ENCODE measurements around the gene ZFYVE28. TPM values are rescaled to one million over a fixed set of nuclear protein-coding genes. Genes with fewer than 3 reads are reported as not detected.

The ZFYVE28 gene
- total RNA-seq, 1 experiment from 2014 or later = 7.1 TPM

- DNase-seq (ENCODE audit: extremely low read depth, low read depth) = no peak
These were observed 163.6 kb downstream of the ZFYVE28 start for GRCh38 chr4:2254665-2255500.

DNA sequence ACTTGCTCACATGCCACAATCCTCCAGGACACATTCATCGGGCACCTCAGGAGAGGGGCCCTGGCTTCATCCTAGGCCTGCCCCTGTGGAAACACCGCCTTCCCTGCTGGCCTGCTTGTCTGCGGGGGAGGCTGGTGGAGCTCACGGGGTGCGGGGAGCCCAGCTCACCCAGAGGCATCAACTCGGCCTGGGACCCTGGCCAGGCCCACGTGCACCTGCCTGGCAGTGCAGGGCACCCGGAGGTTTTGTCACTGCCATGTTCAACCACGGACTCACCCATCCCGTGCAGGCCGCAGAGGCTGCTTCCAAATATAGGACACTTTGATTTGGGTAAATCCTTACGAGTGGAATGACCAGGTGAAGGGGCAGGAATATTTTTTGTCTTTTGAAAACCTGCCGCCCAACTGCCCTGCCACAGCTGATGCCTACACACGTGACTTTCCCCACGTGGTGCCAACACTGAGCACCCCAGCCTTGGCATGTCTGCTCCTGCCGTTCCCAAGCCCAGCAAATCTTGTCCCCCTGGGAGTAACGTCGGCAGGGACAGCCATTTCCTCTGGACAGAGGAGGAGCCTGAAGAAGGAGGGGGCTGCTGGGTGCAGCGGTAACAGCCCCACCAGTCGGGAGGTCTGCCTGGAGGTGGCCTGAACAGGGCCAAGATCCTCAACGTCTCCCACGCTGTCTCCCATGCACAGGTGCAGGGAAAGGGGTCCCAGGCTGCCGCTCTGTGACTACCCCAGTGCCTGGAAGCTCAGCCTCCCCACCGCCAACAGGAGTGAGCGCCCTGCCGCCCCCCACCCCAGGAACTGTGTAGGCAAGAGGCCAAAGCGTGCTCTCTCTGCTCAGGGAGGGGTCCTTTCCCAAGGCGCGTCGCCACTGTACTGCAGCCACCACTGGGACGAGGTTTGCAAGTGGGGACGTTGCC is 165.0 kb downstream of the ZFYVE28 start:
- DNase-seq (ENCODE audit: extremely low read depth, low read depth) = no peak

- no peak for DNase-seq (ENCODE audit: extremely low read depth, low read depth)
These were observed 165.8 kb downstream of the ZFYVE28 start for GRCh38 chr4:2252530-2253091.

- no peak for DNase-seq (ENCODE audit: extremely low read depth, low read depth)
These were observed 166.5 kb downstream of the ZFYVE28 start for GRCh38 chr4:2251795-2252529.

DNA sequence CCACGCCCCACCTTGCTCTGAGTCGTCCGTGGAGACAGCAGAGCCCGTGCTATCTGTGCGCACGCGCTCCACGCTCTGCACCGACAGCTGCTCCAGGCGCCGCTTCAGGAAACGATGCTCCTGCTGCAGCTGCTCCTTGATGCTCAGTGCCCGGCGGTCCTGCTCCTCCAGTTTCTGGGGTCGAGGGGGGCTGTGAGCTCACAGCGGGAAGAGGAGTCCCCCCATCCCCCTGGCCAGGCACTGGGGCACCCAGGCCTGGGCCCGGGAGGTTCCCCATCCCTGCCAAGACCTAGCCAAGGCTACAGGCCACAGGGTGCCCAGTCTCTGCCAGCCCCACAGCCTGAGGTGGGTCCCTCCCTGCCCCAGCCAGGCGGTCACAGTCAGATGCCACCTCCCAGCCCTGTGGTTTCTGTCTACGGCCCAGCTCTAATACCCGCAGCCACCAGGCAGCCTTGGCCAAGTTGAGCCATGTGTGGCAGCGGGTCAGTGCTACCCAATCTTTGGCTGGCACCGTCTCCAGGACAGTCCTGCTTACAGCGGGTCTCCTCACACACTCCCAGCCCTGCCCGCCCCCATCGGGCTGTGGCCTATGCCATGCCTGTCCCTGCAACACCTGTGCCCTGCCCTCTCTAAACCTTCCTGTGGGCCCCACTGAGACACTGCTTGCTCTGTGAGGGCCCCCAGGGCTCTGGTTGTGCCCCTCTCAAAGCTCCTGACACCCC is 167.2 kb downstream of the ZFYVE28 start:
- no peak for DNase-seq (ENCODE audit: extremely low read depth, low read depth)

DNA sequence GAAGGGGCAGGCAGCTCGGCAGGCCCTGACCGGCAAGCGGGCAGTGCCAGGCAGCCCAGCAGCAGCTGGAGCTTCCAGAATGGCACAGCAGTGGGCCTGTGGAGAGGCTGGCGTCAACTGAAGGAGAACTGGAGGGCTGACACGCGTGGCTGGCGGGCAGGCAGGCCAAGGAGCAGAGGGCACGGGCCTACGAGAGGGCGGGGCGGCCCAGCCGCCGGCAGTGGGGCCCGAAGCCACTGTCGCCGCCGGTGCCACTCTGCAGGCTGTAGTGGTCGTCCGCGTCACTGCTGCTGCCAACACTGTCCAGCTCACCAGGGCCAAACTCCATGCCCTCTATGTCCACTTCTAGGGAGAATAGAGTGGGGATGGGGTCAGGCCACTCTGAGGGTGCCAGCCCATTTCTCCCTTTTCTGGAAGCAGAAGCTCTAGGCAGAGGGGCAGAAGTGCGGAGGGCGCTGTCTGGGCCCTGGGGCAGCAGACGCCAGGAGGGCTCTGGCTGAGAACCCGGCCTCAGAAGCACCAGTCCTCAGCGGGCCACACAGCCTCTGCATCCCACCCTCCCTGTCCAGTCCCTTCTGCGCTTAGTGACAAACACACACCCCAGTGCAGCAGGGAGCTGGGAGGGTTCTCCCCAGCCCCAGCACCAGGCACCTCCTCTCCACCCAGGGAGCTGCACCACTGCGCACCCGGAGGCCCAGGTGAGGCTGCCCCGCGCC is 167.9 kb downstream of the ZFYVE28 start:
- DNase-seq (ENCODE audit: extremely low read depth, low read depth) = no peak

DNA sequence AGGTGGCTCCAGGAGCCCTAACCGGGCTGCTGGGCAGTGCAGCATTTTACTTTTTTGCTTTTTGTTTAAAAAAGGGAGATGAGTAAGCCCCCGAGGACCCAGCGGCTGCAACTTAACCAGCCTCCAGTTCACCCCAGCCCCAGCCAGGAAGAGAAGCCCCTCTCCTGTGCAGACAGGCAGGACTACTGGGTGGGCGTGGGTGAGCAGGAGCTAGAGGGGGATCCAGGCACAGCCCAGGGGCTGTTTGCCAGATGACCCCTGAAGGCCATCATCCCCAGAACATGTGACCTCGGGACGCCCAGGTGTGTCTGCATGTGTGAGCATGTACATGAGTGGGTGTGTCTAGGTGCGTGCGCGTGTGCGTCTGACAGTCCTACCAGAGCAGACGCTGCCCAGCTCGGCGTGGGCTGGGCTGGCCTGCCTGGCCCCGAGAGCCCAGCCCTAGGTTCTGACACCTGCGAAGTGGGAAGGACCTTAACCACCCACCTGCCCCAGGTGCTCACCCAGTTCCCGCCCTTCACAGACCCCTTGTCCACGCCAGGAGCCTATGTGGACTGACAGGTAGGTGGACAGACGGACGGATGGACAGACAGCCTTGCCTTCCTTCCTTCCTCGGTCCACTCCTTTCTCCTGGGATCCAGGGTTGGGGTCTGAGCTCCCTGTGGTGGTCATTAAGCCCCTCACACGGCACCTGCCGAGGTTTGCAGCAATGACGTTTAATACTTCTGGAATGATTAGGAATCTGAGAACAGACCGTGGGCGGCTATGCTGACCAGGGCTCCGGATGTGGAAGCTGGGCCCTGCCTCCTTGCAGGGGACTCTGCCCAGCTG is 168.7 kb downstream of the ZFYVE28 start:
- no peak for DNase-seq (ENCODE audit: extremely low read depth, low read depth)

- DNase-seq (ENCODE audit: extremely low read depth, low read depth) = no peak
These were observed 169.6 kb downstream of the ZFYVE28 start for GRCh38 chr4:2248821-2249261.

- DNase-seq (ENCODE audit: extremely low read depth, low read depth) = no peak
These were observed 170.2 kb downstream of the ZFYVE28 start for GRCh38 chr4:2248044-2248780.

- no peak for DNase-seq (ENCODE audit: extremely low read depth, low read depth)
These were observed 171.1 kb downstream of the ZFYVE28 start for GRCh38 chr4:2247128-2248043.

DNA sequence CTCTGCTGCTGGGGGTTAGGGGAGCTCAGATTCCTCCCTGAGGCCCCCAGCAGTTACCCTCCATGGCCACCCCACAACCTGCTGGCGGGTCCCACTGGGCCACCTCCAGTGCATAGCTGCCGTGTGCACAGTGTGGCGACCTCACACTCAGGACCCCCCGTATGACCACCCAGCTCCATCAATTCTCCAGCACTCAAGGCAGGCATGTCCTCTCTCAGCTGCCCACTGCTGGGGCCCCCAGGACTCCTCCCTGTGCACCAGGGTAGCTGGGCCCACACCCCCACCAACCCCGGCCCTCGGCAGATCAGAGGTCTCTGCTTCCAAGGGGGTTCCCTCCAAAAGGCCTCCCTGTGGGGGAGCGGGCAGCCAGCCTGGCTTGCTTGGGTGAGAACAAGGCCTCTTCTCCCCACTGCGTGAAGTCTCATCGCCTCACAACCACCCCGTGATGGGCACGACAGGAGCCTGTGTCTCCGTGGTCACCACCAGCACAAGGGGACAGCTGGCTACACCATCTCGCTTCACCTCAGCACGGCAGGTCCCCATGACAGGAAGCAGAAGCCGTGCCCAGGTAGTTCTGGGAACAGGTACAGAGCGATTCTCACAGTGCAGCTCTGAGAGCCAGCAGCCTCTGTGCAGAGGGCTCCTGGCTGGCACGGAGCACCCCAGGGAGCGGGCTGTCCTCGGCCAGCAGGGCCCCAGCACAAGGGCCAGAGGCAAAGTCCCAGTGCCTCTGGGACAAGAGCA is 171.9 kb downstream of the ZFYVE28 start:
- DNase-seq (ENCODE audit: extremely low read depth, low read depth) = no peak

DNA sequence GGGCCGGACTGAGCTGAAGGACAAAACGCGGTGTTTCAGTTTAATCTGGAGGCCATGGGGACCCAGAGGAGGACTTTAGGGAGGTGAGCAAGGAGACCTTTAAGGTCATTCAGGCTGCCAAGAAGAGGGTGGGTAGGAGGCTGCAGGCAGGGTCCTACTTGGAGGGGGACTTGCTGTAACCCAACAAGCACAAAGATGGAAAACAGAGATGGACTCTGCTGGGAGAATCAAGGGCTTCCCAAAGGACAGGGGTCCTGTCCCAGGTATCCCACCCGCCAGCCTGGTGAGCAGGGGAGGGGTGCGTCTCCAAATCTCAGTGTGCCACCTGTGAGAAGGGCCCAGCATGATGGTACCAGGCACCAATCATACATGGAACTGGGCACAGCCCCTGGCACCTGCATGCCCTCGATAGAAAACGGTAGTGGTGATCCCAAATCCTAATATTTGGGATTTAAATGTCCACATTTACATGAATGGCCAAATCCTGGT is 172.6 kb downstream of the ZFYVE28 start:
- no peak for DNase-seq (ENCODE audit: extremely low read depth, low read depth)

- DNase-seq (ENCODE audit: extremely low read depth, low read depth) = no peak
These were observed 173.2 kb downstream of the ZFYVE28 start for GRCh38 chr4:2245057-2245786.

DNA sequence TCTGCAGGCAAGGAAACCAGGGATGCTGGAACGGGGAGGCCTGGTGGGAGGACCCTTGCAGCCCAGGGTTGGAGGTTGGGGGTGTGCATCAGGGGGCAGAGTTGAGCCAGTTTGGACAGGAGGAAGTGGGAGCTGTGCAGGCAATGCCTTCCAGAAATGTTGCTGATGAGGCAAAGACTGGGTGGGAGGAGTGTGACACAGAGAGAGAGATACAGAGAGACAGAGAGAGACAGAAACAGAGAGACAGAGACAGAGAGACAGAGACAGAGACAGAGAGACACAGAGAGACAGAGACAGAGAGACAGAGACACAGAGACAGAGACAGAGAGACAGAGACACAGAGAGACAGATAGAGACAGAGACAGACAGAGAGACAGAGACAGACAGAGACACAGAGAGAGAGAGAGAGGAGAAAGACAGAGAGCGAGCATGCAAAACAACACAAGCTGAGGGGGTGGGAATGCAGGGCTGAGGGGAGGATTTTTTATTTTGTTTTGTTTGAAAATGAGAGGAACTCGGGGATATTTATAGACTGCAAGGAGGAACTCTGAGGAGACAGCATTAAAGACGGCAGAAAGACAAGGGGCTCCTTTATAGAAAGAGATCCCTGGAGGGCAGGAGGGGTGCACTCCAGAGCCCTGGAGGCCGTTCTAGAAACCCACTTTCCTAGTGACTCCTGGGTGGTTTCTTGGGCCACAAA is 174.6 kb downstream of the ZFYVE28 start:
- no peak for DNase-seq (ENCODE audit: extremely low read depth, low read depth)
